Inflammatory macrophage treated with lipopolysaccharide for 4 hours (primary cell): Measurements from ENCODE around the gene CYREN.

Source experiments
- DNase-seq: peaks from one replicate; pipeline ENCODE4 v3.0.0-alpha.2; 2020

The CYREN gene

DNA sequence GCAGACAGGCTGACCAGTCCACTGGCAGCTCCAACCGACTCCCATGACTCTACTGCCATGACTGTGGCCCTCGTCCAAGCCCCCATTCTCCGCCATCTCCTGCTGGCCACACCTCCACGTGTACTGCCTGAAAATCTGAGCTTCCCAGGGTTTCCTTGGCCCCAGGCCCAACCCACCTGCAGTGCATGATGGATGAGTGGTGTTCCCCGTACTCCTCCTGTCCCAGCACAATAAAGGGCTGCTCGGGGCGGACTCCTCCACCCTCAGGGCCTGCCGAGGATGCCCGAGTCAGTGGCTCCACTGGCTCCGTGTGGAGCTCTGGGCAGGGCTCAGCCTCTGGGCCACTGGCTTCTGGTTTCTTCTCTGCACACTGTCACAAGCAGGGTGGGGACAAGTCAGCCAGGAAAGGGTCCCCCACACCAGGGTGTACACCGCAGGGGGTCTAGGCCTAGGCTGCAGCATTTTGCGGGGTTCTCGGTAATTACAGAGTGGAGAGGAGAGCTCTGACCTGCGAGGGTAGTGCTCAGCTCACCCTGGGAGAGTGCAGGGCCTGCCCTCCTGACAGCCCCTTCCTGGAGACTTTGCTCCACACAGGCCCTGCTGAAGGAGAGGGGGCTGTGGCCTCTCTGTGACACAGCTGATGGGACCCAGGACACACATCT is 25.6 kb upstream of the CYREN start:
- DNase-seq = no peak

GRCh38 chr7:135195156-135195555 is 24.6 kb upstream of the CYREN start:
- DNase-seq = no peak

- DNase-seq = no peak
These were observed 24.1 kb upstream of the CYREN start for GRCh38 chr7:135194494-135195095.

GRCh38 chr7:135193615-135194081 is 23.1 kb upstream of the CYREN start:
- DNase-seq = no peak

DNA sequence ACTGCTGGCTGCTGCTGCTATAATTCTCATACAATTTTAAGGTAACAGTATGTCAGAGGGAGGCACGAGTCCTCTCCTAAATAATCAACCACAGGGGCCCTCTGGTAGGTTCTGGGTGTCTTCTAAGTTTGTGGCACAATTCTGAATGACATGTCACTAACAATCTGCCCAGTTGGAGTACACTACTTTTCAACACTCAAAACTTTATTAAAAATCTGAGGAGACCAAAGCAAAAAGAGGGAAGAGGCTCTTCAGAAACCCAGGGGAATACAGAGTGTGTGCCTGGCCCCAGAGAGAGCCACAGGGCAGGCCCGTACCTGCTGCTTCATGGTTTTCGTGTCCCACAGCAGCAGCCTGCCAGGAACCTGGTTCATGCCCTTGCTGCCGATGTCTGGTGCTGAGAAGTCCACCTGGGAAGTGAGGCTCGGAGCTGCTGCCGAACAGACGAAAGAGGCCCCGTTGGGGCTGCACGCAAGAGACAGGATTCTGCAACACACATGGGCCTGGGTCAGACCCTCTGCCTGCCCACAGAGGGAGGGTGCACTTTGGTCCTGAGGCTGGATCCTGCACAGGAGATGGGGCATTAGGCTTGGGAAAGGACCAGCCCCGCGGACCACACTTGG is 22.5 kb upstream of the CYREN start:
- DNase-seq = no peak

DNA sequence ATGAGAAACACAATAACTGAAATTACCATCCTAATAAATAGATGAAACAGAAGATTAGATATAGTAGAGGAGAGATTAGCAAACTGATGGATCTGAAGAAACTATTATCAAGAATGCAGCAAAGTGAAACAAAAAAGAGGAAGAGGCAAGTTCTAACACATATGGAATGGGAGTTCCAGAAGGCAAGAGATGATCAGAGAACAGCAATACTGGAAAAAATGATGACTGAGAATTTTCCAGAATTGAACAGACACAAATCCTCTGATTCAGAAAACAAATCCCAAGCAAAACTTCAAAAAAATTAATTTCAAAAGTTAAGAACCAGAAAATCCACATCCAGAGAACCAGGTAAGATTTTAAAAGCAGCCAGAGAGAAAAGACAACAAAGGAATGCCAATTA is 20.2 kb upstream of the CYREN start:
- no peak for DNase-seq

DNA sequence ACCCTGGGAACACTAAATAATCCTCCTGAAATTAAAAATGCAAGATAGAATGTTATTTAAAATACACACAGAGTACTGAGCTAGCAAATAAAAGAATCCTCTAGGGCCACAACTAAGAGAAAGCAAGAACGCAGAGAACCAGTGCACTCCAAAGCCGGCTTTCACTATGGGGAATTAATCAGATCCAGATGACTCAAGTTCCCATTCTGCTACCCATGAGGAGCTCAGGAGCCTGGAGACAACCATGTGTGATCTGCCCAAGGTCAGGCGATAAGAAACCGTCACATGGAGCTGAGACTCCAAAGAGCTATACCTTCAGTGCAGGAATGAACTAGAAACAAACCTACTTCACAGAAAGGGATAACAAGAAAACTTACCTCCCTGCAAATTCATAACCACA is 19.5 kb upstream of the CYREN start:
- no peak for DNase-seq

DNA sequence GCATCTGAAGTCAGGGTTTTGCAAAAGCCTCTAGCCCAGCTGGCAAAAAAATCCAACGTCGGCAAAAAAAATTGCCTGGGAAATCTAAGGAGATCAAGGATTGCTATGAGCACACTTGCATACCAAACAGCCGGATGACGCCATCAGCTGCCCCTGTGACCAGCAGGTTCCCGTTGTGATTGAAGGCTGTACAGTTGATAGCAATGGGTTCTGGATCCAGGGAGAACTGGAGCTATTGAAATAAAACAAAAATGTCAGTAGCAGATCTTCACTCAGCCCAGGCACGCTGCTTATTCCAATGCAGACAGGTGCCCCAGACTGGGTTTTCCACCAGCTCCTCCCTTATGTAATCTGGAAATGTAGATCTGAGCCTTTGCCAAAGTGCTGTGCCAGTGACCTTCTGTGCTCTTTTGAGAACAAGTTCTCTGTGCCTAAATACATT is 18.7 kb upstream of the CYREN start:
- DNase-seq = no peak

DNA sequence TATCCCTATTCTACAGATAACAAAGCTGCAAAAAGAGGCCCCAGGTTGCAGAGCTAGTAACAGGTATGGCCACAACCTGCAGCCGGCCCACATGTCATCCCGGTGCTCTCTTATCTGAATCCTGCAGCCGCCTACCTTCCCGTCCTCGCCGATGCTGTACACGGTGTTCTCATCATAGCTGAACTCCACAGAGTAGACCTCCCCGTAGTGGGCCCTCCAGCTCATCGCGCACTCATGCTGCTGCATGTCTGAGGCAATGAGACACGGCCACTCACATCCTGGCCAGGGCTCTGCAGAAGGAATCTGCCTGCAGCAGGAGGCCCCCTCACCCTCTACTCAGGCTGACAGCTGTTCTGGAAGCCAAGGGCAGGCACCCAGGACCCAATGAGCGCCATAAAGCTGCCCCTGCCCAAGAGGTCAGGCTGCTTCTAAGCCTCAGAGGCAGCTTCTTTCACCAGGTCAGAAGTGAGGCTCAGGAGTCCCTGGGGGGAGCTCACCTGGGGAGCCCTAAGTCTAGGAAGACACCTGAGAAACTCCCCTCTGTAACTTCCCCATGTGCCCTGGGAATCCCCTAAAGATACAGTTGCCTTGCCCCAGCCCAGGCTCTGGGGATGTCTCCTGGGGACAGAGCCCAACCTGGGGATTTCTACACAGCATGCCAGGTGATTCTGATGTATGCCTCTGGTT is 17.9 kb upstream of the CYREN start:
- DNase-seq = no peak

- DNase-seq = no peak
These were observed 16.3 kb upstream of the CYREN start for GRCh38 chr7:135186841-135187253.

DNA sequence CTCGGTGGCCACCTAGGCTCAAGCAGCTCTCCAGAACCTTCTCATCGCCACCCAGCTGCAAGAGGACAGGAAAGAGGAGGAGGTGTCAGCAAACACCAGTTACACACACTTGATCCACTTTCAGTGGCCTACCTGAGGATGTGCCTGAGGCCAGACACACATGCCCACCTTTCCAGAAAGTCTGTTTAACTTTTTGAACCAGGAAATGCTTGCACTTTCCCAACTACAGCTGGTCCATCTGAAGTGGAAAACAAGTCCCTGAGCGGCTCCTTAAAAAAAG is 15.7 kb upstream of the CYREN start:
- no peak for DNase-seq

DNA sequence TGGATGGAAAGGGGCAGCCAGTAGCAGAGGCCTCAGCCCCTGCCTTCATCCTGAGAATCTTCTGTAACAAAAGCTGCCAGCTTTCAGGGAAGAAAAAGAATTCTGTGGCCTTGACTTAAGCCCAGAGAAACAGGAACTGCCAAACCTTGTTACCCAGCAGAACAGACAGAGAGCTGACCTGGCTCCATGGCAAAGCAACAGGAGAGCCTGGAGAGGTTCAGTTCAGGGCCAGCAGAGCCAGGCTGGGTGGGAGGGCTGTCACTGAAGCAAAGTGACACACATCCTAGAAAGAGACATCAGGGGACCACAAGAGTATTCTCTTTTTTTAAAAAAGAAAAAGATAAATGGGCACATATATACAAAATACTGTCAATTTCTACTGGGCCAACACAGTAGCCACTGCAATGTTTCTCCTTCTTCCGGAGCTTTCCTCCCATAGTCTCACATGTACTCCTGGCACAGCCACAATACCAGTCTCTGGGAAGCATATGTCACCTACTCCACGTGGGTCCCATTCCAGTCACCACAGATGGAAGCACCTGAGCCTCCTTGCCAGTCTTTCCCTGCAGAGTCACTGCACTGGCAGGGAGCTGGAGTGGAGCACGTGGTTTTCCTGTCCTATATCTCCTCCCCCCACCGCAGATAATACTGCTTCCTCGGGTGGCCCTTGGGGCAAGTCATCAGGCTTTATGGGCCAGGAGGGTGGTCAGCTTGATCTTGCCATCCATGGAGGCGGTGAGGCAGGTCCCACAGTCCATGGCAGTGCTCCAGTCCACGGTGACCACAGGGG is 15.2 kb upstream of the CYREN start:
- DNase-seq = no peak

DNA sequence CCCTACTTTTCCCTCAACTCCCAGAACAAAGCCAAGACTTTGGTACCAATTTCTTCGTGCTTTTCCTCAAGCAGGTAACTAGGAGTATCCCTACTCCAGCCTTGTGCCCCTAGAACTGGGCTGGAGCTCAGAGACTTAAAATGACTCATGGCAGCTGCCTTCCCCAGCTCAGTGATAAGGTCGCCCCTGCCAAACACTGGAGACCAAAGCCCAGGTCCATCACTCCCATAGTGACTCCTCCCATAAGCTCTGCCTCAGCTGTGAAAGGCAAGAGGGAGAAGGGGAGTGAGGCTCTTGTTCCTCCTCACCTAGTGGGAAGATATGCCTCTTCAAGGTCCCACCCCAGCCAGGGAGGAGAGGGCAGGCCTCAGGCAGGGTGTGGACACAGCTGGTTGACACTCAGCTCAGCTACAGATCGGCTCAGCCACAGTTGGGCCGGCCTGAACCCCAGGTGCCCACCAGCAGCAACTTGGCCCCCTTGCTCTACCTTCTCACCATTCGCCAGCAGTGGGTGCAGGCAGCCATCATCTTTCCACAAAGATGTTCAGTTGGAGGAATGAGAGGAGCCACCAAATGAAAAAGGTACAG is 13.8 kb upstream of the CYREN start:
- no peak for DNase-seq

DNA sequence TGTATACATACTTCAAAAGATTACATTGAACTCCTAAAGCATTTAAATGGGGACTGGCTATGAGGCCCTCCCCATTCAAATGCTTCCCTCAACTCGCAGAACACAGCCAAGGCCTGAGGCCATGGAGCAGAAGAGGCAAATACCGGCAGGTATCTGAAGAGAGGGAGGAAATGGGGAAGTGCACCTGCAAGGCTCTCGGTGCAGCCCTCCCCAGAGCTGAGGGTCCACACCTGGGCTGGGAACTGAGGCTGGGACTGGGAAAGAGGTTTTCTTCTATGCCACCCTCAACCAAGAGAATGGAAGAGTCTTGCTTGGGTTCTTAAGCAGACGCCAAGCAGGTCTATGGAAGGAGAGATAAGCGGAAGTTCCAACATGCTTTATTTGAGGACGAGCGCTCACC is 13.0 kb upstream of the CYREN start:
- DNase-seq = no peak

DNA sequence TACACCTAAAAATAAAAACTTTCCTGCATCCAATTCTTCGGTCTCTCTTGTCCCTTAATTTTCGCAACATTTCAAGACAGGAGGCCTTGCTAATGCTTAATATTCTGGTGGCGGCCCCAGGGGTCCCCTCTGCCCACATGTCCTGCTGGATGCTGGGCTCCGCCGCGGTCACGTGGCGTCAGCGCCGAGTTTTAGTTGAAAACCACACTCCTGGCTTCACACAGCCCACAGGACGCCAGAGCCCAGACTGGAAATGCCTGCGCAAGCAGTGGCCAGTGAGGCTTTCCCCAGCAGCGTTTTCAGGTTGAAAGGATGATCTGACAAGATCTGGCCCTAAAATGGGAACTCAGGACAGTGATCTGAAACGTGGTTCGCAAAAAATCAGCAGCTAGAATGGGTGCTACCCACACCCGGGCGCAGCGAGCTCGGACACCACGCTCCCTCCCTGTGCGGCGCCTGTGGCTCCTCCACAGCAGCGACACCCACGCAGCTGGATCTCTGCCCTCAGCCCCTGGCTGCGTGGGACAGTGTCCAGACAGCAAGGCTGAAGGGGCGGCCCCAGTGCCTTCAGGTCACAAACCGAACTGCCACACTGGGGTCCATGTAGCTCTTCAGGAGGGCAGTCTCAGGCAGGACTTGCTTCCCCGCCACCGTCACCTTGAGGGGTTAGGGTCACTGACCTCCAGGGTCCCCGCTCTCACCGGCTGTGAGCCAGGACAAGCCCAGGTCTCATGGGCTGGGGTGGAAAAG is 11.6 kb upstream of the CYREN start:
- DNase-seq = no peak

DNA sequence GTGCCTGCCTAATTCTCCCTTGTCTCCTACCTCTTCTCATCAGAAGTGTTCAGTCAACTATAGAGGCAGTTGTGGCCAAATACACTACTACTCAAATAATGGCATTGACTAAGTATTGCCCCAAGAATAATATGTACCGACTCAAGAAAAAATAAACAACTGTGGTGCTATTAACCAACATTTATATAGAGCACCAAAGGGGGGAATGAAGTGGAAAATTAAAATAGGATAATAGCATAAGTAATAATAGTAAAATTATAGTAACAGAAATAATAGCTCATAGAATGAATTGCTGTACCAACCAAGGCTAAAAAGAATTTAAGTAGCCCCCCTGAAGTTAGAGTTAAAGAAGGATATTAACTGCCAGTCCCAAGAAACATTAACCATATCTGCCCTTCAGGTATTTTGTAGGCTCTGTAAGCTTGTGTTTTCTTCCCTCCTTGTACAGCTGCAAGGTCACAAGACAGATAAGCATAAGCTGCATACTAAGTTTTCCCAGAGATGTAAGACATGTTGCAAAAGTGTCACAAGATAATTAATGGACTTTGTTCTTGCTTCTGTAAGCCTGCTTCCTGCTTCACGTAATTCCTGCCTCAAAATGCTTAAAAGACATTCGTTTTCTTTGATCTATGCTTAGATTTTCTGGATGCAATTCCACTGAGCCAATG is 10.9 kb upstream of the CYREN start:
- DNase-seq = no peak

DNA sequence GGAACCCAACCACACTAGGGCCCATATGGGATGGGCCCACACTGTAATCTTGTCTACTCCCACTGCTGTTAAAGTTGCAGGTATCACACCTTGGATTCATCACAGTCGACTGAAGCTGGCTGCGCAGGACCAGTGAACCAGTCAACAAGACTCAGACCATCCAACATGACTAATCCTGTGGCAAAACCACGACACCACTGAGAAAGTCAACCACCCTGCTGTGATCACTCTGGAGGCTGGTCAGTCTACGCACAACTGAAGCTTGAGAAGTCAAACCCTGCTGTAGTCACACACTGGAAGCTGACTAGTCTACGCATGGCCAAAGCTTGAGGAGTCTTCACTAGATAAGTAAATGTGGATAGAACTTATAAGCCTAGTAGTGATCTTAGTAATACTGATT is 9.6 kb upstream of the CYREN start:
- no peak for DNase-seq

- no peak for DNase-seq
These were observed 8.9 kb upstream of the CYREN start for GRCh38 chr7:135179321-135179925.

DNA sequence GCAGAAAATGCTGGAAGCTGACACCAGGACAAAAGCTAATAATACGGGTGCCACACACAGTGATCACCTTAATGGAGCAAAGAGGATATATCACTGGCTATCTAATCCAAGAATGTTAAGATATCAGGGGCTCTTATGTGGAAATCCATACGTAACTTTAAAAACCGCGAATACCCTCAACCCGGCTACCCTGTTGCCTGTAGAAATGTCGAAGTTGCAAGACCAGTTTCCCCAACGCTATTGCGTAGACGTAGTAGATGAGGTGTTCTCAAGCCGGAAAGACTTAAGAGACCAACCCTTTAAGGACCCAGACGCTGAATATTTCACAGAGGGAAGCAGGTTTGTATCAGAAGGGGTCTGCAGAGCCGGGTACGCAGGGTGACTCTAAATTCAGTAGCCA is 7.9 kb upstream of the CYREN start:
- no peak for DNase-seq

DNA sequence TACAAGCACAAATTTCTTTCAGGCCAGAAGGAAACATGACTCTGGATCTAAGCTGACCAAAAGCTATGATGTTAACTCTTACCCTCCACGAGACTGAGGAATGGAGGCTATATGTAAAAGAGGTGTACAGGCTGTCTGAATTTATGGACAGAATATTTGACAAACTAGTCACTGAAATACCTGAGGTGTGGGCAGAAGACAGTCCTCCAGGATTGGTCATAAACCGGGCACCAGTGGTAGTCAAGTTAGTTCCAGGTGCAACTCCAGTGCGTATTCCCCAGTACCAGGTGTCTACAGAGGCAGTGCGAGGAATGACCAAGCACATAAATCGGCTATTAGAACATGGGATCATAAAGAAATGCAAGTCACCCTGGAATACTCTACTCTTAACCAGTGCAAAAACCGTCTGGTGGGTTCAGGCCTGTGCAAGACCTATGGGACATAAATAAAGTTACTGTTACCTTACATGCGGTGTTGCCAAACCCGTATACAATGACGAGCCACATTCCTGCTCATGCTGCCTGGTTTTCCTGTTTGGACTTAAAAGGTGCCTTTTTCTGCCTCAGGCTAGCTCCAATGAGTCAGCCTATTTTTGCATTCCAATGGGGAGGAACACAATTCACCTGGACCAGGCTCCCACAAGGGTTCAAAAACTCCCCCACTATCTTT is 6.7 kb upstream of the CYREN start:
- no peak for DNase-seq

DNA sequence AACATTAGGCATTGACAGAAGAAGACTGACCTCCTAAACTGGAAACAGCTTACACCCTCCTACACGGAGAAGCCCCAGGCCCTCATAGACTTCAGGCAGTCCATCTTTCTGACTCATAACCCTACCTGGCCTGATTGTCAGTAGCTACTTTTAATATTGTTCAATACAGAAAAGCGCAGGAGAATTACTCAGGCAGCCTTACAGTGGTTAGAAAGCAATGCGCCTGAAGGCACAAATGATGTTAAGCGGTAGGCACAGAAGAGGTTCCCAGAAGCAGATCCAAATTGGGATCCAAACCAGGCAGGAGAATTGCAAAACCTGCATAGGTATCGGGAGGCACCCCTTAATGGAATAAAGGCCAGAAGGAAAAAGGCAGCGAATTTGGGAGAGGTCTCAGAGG is 5.4 kb upstream of the CYREN start:
- DNase-seq = no peak
